ENCODE results near the gene SGSM1. TPM values are rescaled to one million over a fixed set of nuclear protein-coding genes. Genes with fewer than 3 reads are reported as not detected.

The SGSM1 gene
- total and polyA plus RNA-seq, 9 of the 15 experiments (the other 6 are each of a cell fraction or from before 2014, with no cell fraction given): not detected

DNA sequence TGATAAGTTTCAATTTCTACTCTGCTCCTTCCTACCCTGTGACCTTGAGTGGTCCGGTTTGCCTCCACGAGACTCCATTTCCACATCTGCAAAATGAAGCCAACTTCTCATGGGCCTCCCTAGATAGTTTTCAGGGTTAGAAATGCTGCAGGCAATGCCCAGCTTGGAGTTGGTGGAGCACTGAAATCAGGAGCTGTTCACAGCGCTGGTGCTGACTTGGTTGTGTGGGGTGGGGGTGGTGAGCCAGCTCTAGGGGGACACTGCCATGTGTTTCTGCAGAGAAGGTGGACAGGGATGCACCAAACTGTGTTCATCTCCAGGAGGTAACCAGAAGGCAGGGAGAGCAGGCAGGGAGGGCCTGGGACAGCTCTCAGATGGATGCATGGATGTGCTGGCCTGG, 37.0 kb downstream of the SGSM1 start:
- no peaks in the 10 kb centered on the region for H3K36me3 ChIP-seq (ENCODE audit: control insufficient read depth, insufficient read depth, low read length)
- H3K9me3 ChIP-seq (replicated peaks; ENCODE audit: control insufficient read depth, insufficient read depth, low read depth, low read length): no peaks in the 10 kb centered on the region
- in situ Hi-C loops (cut with MboI) (no loop called here), intact Hi-C loops (cut with micrococcal nuclease) (no loop called here)
- H3K27ac ChIP-seq (ENCODE audit: extremely low read depth, low read depth, low read length): no peak overlapping the region
- POLR2A ChIA-PET: no interaction called here
- H2AFZ ChIP-seq (ENCODE audit: low read depth, low read length): no peak overlapping the region
- H3K79me2 ChIP-seq (ENCODE audit: control insufficient read depth, insufficient read depth, low read length): no peaks in the 10 kb centered on the region
- H3K4me1 ChIP-seq (replicated peaks in 1 of 2; ENCODE audit: control insufficient read depth in 2 of 2, insufficient read depth in 2 of 2, low read length in 2 of 2): no peaks in the 10 kb centered on the region
- no TSS peak for BruUV-seq (replicated peaks)
- no peak for FAIRE-seq
- H3K9me1 ChIP-seq (ENCODE audit: control insufficient read depth, insufficient read depth, low read length): no peaks in the 10 kb centered on the region
- CTCF ChIA-PET (ENCODE audit: low intra/inter-chr PET ratio): no interaction called here
- no peak overlapping the region for H3K4me3 ChIP-seq
- WGBS (ENCODE audit: insufficient coverage, low coverage, missing lambda C conversion rate): 0% methylated on average over 3 of the region's 3 CpGs
- H4K20me1 ChIP-seq (replicated peaks; ENCODE audit: control insufficient read depth, insufficient read depth, low read length): no peaks in the 10 kb centered on the region
- H3K4me2 ChIP-seq (ENCODE audit: insufficient read depth, low read length): no peak overlapping the region
- ATAC-seq: no peak
- H3K9ac ChIP-seq (ENCODE audit: insufficient read depth in 1 of 2, low read depth in 2 of 2, low read length in 2 of 2): no peak overlapping the region
- no peak for DNase-seq (ENCODE audit: extremely low read depth in 1 of 4, low spot score in 3 of 4)
- H3K27me3 ChIP-seq (ENCODE audit: control insufficient read depth in 2 of 2, insufficient read depth in 2 of 2, low read length in 2 of 2): peaks cover 0 to 22% of the 10 kb centered on the region in 2 experiments; a peak in 2 of 5 replicates
- peak; percentile 69 for TF ChIP-seq EHMT2 (IDR thresholded peaks at IDR 0.05)
- no peak for TF ChIP-seq CREB1 (IDR thresholded peaks at IDR 0.05)
- no peak for TF ChIP-seq CREB1 (CRISPR knock-in tag; IDR thresholded peaks at IDR 0.05)
- no peak for TF ChIP-seq SMC3 (conservative IDR thresholded peaks at IDR 0.05; ENCODE audit: insufficient read depth, low read depth, low read length)
- no peak for TF ChIP-seq NR3C1 (CRISPR knock-in tag; IDR thresholded peaks at IDR 0.05)
- TF ChIP-seq, protein P1, sequence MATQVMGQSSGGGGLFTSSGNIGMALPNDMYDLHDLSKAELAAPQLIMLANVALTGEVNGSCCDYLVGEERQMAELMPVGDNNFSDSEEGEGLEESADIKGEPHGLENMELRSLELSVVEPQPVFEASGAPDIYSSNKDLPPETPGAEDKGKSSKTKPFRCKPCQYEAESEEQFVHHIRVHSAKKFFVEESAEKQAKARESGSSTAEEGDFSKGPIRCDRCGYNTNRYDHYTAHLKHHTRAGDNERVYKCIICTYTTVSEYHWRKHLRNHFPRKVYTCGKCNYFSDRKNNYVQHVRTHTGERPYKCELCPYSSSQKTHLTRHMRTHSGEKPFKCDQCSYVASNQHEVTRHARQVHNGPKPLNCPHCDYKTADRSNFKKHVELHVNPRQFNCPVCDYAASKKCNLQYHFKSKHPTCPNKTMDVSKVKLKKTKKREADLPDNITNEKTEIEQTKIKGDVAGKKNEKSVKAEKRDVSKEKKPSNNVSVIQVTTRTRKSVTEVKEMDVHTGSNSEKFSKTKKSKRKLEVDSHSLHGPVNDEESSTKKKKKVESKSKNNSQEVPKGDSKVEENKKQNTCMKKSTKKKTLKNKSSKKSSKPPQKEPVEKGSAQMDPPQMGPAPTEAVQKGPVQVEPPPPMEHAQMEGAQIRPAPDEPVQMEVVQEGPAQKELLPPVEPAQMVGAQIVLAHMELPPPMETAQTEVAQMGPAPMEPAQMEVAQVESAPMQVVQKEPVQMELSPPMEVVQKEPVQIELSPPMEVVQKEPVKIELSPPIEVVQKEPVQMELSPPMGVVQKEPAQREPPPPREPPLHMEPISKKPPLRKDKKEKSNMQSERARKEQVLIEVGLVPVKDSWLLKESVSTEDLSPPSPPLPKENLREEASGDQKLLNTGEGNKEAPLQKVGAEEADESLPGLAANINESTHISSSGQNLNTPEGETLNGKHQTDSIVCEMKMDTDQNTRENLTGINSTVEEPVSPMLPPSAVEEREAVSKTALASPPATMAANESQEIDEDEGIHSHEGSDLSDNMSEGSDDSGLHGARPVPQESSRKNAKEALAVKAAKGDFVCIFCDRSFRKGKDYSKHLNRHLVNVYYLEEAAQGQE (IDR thresholded peaks at IDR 0.05; ENCODE audit: borderline replicate concordance): peak; percentile 81
- TF ChIP-seq, protein P1 (CRISPR knock-in tag; IDR thresholded peaks at IDR 0.05; ENCODE audit: low read depth): 0 out of 2 replicates have a peak, but pooled peaks have one; percentile 32
- TF ChIP-seq ZFX (CRISPR knock-in tag; IDR thresholded peaks at IDR 0.05): no peak
- TF ChIP-seq TGIF2 (CRISPR knock-in tag; IDR thresholded peaks at IDR 0.05): no peak
- TF ChIP-seq ARID2 (IDR thresholded peaks at IDR 0.05): no peak
- TF ChIP-seq MIER1 (IDR thresholded peaks at IDR 0.05; ENCODE audit: low read depth): peak; percentile 72; the same call in 1 of the 2 replicates
- TF ChIP-seq HINFP (tag; conservative IDR thresholded peaks at IDR 0.05; ENCODE audit: low read depth): no peak
